WERI-Rb-1 (cell line): ENCODE results near the gene SMCO4.

Experiments used
- DNase-seq: peaks from one replicate; pipeline ENCODE4 v3.0.0-alpha.2; 2020
- H3K27ac ChIP-seq: fragments of 250-450 bp; sonication (Bioruptor Pico); 2 replicates; pipeline ENCODE4 v1.5.1; 2020; ENCODE audit warnings: mild to moderate bottlenecking, moderate library complexity
- H3K27me3 ChIP-seq: fragments of 250-450 bp; sonication (Bioruptor Pico); 2 replicates; pipeline ENCODE4 v1.5.1; 2021; ENCODE audit warnings: mild to moderate bottlenecking, low read depth, moderate library complexity; ENCODE audit not compliant: insufficient read depth, severe bottlenecking
- H3K36me3 ChIP-seq: fragments of 250-450 bp; sonication (Bioruptor Pico); 2 replicates; pipeline ENCODE4 v1.5.1; 2020; ENCODE audit warnings: mild to moderate bottlenecking, moderate library complexity
- H3K4me3 ChIP-seq: 2 replicates; pipeline ENCODE4 v1.5.1; 2011; ENCODE audit warnings: low read depth, mild to moderate bottlenecking, control low read depth, low read length
- H3K9me3 ChIP-seq: fragments of 250-450 bp; sonication (Bioruptor Pico); 2 replicates; pipeline ENCODE4 v1.5.1; 2021; ENCODE audit warnings: mild to moderate bottlenecking, moderate library complexity; ENCODE audit not compliant: severe bottlenecking
- CTCF ChIP-seq: IDR thresholded peaks from 2 replicates; pipeline ENCODE4 v1.5.1; 2011; ENCODE audit warnings: low read depth, mild to moderate bottlenecking, control low read depth, inconsistent platforms, low read length

SMCO4 gene

GRCh38 chr11:93541884-93542810 lies 1.0 kb downstream of the SMCO4 start:
- Histone ChIP-seq H3K9me3 (no peaks in the 10 kb centered on the region), H3K27me3 (no peaks in the 10 kb centered on the region), H3K4me3 (peak overlapping the region; percentile 77), H3K27ac (peak overlapping the region; percentile 70), H3K36me3 (no peaks in the 10 kb centered on the region)
- TF ChIP-seq CTCF: no peak
- DNase-seq: peak; percentile 42

- no peak overlapping the region for H3K4me3 ChIP-seq
- DNase-seq: no peak
- no peaks in the 10 kb centered on the region for H3K9me3 ChIP-seq
- TF ChIP-seq CTCF: no peak
- no peaks in the 10 kb centered on the region for H3K27me3 ChIP-seq
- H3K36me3 ChIP-seq: no peaks in the 10 kb centered on the region
- H3K27ac ChIP-seq: no peak overlapping the region
Measured at GRCh38 chr11:93540896-93541553, 2.2 kb downstream of the SMCO4 start.

GRCh38 chr11:93540337-93540736 lies 2.9 kb downstream of the SMCO4 start:
- DNase-seq: no peak
- TF ChIP-seq CTCF: no peak
- no peaks in the 10 kb centered on the region for H3K27me3 ChIP-seq
- H3K36me3 ChIP-seq: no peaks in the 10 kb centered on the region
- H3K27ac ChIP-seq: no peak overlapping the region
- H3K4me3 ChIP-seq: no peak overlapping the region
- H3K9me3 ChIP-seq: no peaks in the 10 kb centered on the region

GRCh38 chr11:93537767-93538261 lies 5.4 kb downstream of the SMCO4 start:
- no peak for TF ChIP-seq CTCF
- H3K36me3 ChIP-seq: no peaks in the 10 kb centered on the region
- H3K27me3 ChIP-seq: no peaks in the 10 kb centered on the region
- H3K9me3 ChIP-seq: no peaks in the 10 kb centered on the region
- H3K4me3 ChIP-seq: no peak overlapping the region
- H3K27ac ChIP-seq: no peak overlapping the region
- DNase-seq: no peak

GRCh38 chr11:93537049-93537448 lies 6.1 kb downstream of the SMCO4 start:
- no peak for DNase-seq
- no peaks in the 10 kb centered on the region for H3K9me3 ChIP-seq
- H3K27me3 ChIP-seq: no peaks in the 10 kb centered on the region
- no peaks in the 10 kb centered on the region for H3K36me3 ChIP-seq
- TF ChIP-seq CTCF: no peak
- H3K4me3 ChIP-seq: no peak overlapping the region
- no peak overlapping the region for H3K27ac ChIP-seq
